ENCODE measurements around the gene ITGAE. TPM values are rescaled to one million over a fixed set of nuclear protein-coding genes. Genes with fewer than 3 reads are reported as not detected.

The ITGAE gene
- total RNA-seq, 2 donors from 2014 or later, result 16.2 to 27.6 TPM

GRCh38 chr17:3817851-3818605 lies 17.0 kb upstream of the ITGAE start:
- WGBS, result 91% methylated on average over 12 of the region's 12 CpGs
- intact Hi-C loops (cut with DNase I), result no loop called here
- H3K9me3 ChIP-seq, result no peaks in the 10 kb centered on the region
- TF ChIP-seq POLR2AphosphoS5 (IDR thresholded peaks at IDR 0.05), result no peak
- no peak for TF ChIP-seq POLR2A (IDR thresholded peaks at IDR 0.05)
- TF ChIP-seq CTCF (IDR thresholded peaks at IDR 0.05), result no peak
- H3K27me3 ChIP-seq (replicated peaks; ENCODE audit: insufficient read depth), result no peaks in the 10 kb centered on the region
- no peaks in the 10 kb centered on the region for H3K4me1 ChIP-seq (replicated peaks)
- H3K27ac ChIP-seq, result no peak overlapping the region
- no peak overlapping the region for H3K4me3 ChIP-seq
- H3K36me3 ChIP-seq, result peaks cover 5 to 17% of the 10 kb centered on the region in 2 donors
- DNase-seq (ENCODE audit: low spot score), result no peak

- H3K4me3 ChIP-seq, result no peak overlapping the region
- no peak for DNase-seq (ENCODE audit: low spot score)
- H3K9me3 ChIP-seq, result no peaks in the 10 kb centered on the region
- intact Hi-C loops (cut with DNase I), result no loop called here
- no peak overlapping the region for H3K27ac ChIP-seq
- peaks cover 0 to 27% of the 10 kb centered on the region in 2 donors for H3K36me3 ChIP-seq
- no peaks in the 10 kb centered on the region for H3K4me1 ChIP-seq (replicated peaks)
- no peaks in the 10 kb centered on the region for H3K27me3 ChIP-seq (replicated peaks; ENCODE audit: insufficient read depth)
- no peak for TF ChIP-seq POLR2A (IDR thresholded peaks at IDR 0.05)
- no peak for TF ChIP-seq CTCF (IDR thresholded peaks at IDR 0.05)
- TF ChIP-seq POLR2AphosphoS5 (IDR thresholded peaks at IDR 0.05), result no peak
- WGBS, result 86% methylated on average over 7 of the region's 7 CpGs
Measured at GRCh38 chr17:3815925-3816324, 14.9 kb upstream of the ITGAE start.

GRCh38 chr17:3815122-3815521 lies 14.1 kb upstream of the ITGAE start:
- no peak for DNase-seq (ENCODE audit: low spot score)
- H3K4me3 ChIP-seq, result no peak overlapping the region
- intact Hi-C loops (cut with DNase I), result no loop called here
- H3K4me1 ChIP-seq (replicated peaks), result no peaks in the 10 kb centered on the region
- TF ChIP-seq CTCF (IDR thresholded peaks at IDR 0.05), result no peak
- TF ChIP-seq POLR2AphosphoS5 (IDR thresholded peaks at IDR 0.05), result no peak
- TF ChIP-seq POLR2A (IDR thresholded peaks at IDR 0.05), result no peak
- H3K27ac ChIP-seq, result no peak overlapping the region
- 83% methylated on average over 6 of the region's 6 CpGs for WGBS
- H3K9me3 ChIP-seq, result no peaks in the 10 kb centered on the region
- no peaks in the 10 kb centered on the region for H3K27me3 ChIP-seq (replicated peaks; ENCODE audit: insufficient read depth)
- H3K36me3 ChIP-seq, result peaks cover 0 to 24% of the 10 kb centered on the region in 2 donors

- Histone ChIP-seq H3K4me1 (replicated peaks) (no peaks in the 10 kb centered on the region), H3K9me3 (no peaks in the 10 kb centered on the region), H3K27me3 (replicated peaks; ENCODE audit: insufficient read depth) (no peaks in the 10 kb centered on the region), H3K4me3 (no peak overlapping the region), H3K36me3 (peaks cover 0 to 24% of the 10 kb centered on the region in 2 donors), H3K27ac (no peak overlapping the region)
- DNase-seq (ENCODE audit: low spot score), result no peak
- TF ChIP-seq POLR2AphosphoS5 (IDR thresholded peaks at IDR 0.05) (no peak), CTCF (IDR thresholded peaks at IDR 0.05) (no peak), POLR2A (IDR thresholded peaks at IDR 0.05) (no peak)
- intact Hi-C loops (cut with DNase I), result no loop called here
- WGBS, result 94% methylated on average over 13 of the region's 13 CpGs
Measured at GRCh38 chr17:3814361-3814760, 13.4 kb upstream of the ITGAE start.

- H3K27me3 ChIP-seq (replicated peaks; ENCODE audit: insufficient read depth), result no peaks in the 10 kb centered on the region
- H3K36me3 ChIP-seq, result peaks cover 0 to 24% of the 10 kb centered on the region in 2 donors
- TF ChIP-seq POLR2AphosphoS5 (IDR thresholded peaks at IDR 0.05), result no peak
- TF ChIP-seq CTCF (IDR thresholded peaks at IDR 0.05), result no peak
- TF ChIP-seq POLR2A (IDR thresholded peaks at IDR 0.05), result no peak
- intact Hi-C loops (cut with DNase I), result no loop called here
- DNase-seq (ENCODE audit: low spot score), result no peak
- H3K9me3 ChIP-seq, result no peaks in the 10 kb centered on the region
- 90% methylated on average over 15 of the region's 15 CpGs for WGBS
- H3K4me3 ChIP-seq, result no peak overlapping the region
- H3K27ac ChIP-seq, result no peak overlapping the region
- no peaks in the 10 kb centered on the region for H3K4me1 ChIP-seq (replicated peaks)
Measured at GRCh38 chr17:3813171-3813570, 12.2 kb upstream of the ITGAE start.

Measured in prostate gland (tissue), 2 donors.